Ishikawa (cell line): ENCODE measurements around the gene FOXC2.

Experiments used
- CEBPB ChIP-seq: IDR thresholded peaks from 2 replicates; pipeline ENCODE4 v1.6.1; 2012
- CREB1 ChIP-seq: IDR thresholded peaks from 2 replicates; pipeline ENCODE4 v1.6.1; 2012; ENCODE audit warnings: low read depth
- EGR1 ChIP-seq: IDR thresholded peaks from 2 replicates; pipeline ENCODE4 v1.6.1; 2012
- EP300 ChIP-seq: IDR thresholded peaks from 2 replicates; pipeline ENCODE4 v1.6.1; 2012; ENCODE audit warnings: borderline replicate concordance
- FOXM1 ChIP-seq: IDR thresholded peaks from 2 replicates; pipeline ENCODE4 v1.6.1; 2012; ENCODE audit warnings: low read depth, borderline replicate concordance
- MAX ChIP-seq: IDR thresholded peaks from 2 replicates; pipeline ENCODE4 v1.6.1; 2012
- NFIC ChIP-seq: IDR thresholded peaks from 2 replicates; pipeline ENCODE4 v1.6.1; 2012
- RAD21 ChIP-seq: IDR thresholded peaks from 2 replicates; pipeline ENCODE4 v1.6.1; 2012; ENCODE audit warnings: low read depth
- REST ChIP-seq: IDR thresholded peaks from 2 replicates; pipeline ENCODE4 v1.6.1; 2012; ENCODE audit warnings: low read depth, mild to moderate bottlenecking
- TAF1 ChIP-seq: IDR thresholded peaks from 2 replicates; pipeline ENCODE4 v1.6.1; 2012; ENCODE audit warnings: low read depth, mild to moderate bottlenecking
- TCF12 ChIP-seq: IDR thresholded peaks from 2 replicates; pipeline ENCODE4 v1.6.1; 2012; ENCODE audit warnings: low read depth
- TEAD4 ChIP-seq: IDR thresholded peaks from 2 replicates; pipeline ENCODE4 v1.6.1; 2012
- USF1 ChIP-seq: IDR thresholded peaks from 2 replicates; pipeline ENCODE4 v1.6.1; 2012
- YY1 ChIP-seq: IDR thresholded peaks from 2 replicates; pipeline ENCODE4 v1.6.1; 2012; ENCODE audit warnings: low read depth
- ZBTB7A ChIP-seq: IDR thresholded peaks from 2 replicates; pipeline ENCODE4 v1.6.1; 2012; ENCODE audit warnings: low read depth

FOXC2 gene

GRCh38 chr16:86556576-86556975, 10.1 kb upstream of the FOXC2 start:
- TF ChIP-seq CREB1 (no peak), TEAD4 (no peak), MAX (no peak), USF1 (no peak), ZBTB7A (no peak), YY1 (no peak), EP300 (no peak), FOXM1 (no peak), REST (no peak), TCF12 (no peak)

DNA sequence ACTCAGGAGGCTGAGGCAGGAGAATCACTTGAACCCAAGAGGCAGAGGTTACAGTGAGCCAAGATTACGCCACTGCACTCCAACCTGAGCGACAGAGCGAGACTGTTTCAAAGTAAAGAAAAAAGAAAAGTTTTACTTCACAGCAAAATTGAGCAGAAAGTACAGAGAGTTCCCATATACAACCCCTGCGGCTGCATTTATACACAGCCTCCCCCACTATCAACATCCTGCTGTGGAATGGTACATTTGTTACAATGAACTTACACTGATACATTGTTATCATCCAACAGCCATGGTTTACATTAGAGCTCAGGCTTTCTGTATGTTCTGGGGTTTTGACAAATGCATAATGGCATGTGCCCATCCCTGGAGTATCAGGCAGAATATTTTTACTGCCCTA, 9.0 kb upstream of the FOXC2 start:
- no peak for TF ChIP-seq YY1
- no peak for TF ChIP-seq FOXM1

DNA sequence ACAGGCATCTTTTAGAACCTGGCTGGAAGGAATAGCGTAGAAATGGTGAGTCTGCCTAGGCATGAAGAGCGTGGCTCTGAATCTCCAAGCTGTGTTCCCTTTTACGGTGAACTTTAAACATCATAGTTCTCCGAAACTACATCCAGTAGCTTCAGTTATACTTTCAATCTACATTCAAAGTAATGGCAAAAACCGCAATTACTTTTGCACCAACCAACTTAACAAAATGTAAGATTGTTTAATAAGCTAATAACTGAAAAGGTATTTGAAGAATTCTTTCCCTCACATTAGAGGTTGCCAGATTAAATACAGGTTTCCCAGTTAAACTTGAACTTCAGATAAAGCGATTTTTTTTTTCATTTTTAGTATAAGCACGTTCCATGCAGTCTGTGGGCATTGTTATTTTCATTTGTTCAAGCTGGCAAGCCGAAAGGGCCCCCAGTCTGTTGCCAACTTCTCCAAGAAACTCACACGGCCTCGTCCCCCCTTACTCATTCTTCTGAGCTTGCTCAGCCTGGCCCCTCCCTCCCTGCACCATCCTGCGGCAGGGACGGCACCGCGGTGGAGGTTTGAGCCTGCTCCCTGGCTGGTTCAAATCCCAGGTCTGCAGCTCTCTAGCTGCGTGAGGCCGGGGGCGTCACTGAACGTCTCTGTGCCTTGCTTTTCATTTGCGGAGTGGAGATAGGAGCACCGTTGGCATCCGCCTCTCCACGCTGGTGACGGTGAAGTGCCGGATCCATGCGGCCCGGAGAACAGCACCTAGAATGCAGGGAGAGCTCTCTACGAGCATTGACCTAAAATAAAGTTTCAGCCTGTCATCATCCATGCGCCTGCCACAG, 8.1 kb upstream of the FOXC2 start:
- TF ChIP-seq NFIC (no peak), REST (no peak), EP300 (no peak), MAX (no peak), EGR1 (no peak), RAD21 (no peak), CEBPB (no peak), TEAD4 (no peak), USF1 (no peak), ZBTB7A (no peak), TAF1 (no peak), CREB1 (no peak), FOXM1 (no peak), YY1 (no peak), TCF12 (no peak)

DNA sequence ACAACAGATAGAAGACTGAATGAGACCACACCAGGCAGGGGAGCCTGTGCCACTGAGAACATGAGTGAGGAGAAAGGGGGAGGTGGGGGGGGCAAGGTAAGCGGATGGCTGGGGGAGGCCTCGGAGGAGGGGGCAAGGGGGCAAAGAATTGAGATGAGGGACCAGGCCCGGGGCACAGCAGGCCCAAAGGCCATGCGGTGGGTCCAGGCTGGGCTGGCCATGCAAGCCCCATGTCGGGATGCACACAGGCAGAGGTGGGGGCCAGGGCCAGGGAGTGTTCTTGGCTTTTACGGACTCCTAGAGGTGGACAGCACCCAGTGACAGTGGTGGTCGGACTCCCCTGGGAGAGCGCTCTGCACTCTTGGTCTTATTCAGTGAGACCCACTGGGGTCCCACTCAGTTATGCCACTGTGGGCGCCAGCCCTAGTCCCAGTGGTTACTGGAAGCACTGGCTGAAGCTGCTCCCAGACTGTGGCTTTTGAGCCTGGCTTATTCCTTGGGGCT, 6.8 kb upstream of the FOXC2 start:
- TF ChIP-seq EP300 (no peak), USF1 (no peak), RAD21 (no peak), TCF12 (no peak), NFIC (no peak), YY1 (no peak), MAX (no peak), TEAD4 (no peak), CEBPB (no peak), ZBTB7A (no peak), EGR1 (no peak), TAF1 (no peak)

DNA sequence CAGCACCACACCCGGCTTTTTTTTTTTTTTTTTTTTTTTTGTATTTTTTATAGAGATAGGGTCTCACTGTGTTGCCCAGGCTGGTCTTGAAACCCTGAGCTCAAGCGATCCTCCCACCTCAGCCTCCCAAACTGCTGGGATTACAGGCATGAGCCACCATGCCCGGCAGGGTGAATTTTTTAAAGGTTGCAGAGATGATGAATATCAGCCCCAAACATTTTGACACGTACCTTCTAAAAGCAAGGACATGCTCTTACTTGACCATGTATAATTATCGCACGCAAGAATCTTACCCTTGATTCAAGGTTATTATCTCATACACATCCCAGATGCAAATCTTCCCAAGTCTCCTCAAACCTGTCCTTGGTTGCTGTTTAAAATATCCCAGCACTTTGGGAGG, 4.3 kb upstream of the FOXC2 start:
- TF ChIP-seq YY1 (no peak), FOXM1 (no peak), RAD21 (no peak), TEAD4 (no peak), USF1 (no peak), EGR1 (no peak), MAX (no peak), CEBPB (no peak), ZBTB7A (no peak), NFIC (no peak), CREB1 (no peak), REST (no peak), EP300 (no peak), TCF12 (no peak), TAF1 (no peak)
